HG03378 (cell line): ENCODE measurements around the gene ERICH2.

Experiments used
- ATAC-seq: cut with Tn5 transposase; IDR thresholded peaks from one replicate; pipeline ENCODE4 v1.9.1; 2021; ENCODE audit warnings: mild to moderate bottlenecking, moderate library complexity; ENCODE audit not compliant: unreplicated experiment

ERICH2 gene

DNA sequence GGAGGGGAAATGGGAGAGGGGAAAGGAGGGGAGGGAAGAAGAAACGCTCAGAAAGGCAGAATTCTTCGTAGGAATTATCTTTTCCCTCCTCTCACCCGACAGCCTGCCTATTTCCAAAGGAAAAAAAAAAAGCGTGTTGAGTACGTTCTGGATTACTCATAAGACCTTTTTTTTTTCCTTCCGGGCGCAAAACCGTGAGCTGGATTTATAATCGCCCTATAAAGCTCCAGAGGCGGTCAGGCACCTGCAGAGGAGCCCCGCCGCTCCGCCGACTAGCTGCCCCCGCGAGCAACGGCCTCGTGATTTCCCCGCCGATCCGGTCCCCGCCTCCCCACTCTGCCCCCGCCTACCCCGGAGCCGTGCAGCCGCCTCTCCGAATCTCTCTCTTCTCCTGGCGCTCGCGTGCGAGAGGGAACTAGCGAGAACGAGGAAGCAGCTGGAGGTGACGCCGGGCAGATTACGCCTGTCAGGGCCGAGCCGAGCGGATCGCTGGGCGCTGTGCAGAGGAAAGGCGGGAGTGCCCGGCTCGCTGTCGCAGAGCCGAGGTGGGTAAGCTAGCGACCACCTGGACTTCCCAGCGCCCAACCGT, 46.4 kb downstream of the ERICH2 start, which contains the start of gene GAD1:
TSS of gene GAD1 (plus strand) at position 384 of the 589 bp plus-strand sequence. CDS start 1,705 bp downstream, outside the sequence.
- no peak for ATAC-seq

DNA sequence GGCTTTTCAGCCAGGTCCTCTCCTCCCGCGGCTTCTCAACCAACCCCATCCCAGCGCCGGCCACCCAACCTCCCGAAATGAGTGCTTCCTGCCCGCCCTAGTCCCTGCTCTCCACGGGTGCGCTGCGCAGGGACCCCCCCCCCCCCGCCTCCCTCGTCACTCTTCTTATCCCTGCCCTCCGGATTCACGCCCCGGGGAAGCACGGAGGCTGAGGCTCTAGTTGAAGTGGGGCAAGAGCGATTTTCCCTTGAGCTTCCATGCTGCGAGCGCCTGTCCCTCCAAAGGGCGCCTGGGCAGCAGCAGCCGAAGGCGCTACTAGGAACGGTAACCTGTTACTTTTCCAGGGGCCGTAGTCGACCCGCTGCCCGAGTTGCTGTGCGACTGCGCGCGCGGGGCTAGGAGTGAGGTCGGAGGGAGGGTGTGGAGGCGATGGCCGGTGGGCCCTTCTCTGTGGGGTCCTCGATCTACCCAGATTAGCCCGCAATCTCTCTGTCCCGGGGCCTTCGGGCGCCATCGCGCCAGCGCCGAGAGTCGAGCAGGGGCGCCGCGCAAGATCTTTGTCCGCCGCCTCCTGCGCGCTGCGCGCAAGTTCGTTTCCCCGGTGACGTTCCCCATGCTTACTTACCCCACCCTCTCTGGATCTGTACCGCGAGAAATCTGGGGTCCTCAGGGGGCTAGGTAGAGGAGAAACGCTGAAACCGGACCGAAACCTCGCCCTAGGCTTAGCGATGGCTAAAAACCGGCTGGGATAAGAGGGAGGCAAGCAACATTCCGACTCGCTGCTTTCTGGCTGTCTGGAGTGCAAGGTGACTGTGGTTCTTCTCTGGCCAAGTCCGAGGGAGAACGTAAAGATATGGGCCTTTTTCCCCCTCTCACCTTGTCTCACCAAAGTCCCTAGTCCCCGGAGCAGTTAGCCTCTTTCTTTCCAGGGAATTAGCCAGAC, 47.2 kb downstream of the ERICH2 start:
- ATAC-seq = no peak

DNA sequence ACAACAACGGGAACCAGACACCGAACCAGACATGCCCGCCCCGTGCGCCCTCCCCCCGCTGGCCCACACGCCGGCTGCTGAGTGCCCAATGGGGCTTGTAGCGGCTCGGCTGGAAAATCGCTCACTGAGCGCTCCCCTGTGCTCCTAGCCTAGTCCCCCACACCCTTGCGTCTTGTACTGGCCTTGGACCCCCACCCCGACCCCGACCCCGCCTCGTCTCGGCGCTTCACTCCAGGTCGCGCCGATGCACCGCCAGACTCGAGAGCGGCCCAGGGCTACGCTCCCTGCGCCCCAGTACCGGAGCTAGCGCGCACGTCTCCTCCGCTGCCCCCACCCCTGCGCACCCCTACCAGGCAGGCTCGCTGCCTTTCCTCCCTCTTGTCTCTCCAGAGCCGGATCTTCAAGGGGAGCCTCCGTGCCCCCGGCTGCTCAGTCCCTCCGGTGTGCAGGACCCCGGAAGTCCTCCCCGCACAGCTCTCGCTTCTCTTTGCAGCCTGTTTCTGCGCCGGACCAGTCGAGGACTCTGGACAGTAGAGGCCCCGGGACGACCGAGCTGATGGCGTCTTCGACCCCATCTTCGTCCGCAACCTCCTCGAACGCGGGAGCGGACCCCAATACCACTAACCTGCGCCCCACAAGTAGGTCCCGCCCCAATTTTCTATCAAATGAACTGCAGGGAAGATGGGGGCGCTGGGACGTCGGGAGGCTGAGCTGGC, 48.0 kb downstream of the ERICH2 start:
- no peak for ATAC-seq

DNA sequence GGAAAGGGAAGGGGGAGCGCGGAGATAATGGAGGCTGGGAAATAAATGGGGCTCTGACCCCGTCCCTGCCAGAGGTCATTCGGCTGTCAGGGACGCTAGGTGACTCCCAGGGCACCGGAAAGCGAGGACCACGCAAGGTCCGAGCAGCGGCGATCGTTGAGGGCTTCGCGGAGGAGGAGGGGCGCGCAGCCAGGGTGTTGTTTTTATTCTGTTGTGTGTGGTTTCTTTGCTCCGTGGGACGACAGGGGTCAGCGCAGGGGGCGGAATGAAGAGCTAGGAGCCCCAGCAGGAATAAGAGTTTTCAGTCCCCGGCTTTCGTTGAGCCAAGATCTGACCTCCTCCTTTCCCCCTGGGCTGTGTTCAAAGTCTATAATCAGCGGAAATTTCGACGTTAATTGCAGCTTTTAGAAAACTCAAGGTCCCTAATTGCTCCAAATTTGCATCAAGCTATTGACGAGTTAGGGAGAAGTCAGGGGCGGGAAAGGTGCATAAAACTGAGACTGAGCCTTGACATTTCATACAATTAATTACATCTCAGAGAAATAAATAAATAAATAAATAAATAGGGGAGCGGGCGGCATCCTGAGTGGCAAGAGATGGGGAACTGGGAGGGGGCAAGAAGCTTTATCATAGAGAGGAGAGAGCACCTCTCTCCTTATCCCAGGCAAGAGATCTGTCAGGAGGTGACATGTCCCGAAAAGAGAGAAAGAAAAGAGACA, 48.7 kb downstream of the ERICH2 start:
- ATAC-seq = no peak

DNA sequence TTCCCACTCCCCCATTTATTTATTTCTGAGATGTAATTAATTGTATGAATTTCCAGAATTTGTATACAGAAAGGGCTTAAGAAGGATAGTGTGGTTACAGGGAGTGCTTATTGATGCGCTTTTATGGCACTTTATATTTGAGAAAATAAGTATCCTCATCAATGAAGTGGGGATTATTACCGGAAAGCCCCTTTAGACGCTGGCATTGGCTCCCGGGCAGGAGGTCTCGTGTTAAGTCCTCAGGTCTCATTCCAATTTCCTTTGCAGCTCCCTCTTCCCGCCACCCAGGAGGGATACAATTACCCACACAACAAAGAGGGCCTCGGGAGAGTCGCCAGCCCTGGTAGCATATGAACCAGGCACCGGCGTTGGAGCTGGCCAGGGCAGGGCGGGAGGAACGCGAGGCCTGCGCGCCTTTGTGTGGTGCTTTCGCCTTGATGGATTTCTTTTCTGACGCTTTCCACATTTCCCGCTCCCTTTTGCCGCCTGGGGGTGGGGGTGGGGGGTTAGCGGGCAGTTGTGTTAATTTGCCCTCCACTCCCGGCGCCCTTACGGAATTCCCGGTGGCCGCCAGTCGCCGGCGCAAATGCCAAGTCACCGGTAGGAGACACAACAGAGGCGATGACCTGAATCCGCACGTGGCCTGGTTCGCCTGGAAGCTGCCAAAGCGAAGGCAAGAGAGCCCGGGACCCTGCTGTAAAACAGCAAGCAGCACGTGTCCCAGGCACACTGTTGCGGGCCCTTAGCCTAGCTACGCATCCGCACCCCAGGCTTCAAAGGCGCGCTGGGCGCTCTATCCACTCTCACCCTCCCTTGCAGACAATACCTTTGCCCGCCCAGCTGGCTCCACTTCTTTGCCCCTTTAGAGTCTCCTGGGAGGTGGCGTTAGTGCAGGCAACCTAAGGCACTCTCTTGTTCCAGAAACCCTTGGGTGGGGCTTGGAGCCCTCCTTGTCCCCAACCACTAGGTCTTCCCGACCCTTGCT, 49.8 kb downstream of the ERICH2 start:
- ATAC-seq = no peak

DNA sequence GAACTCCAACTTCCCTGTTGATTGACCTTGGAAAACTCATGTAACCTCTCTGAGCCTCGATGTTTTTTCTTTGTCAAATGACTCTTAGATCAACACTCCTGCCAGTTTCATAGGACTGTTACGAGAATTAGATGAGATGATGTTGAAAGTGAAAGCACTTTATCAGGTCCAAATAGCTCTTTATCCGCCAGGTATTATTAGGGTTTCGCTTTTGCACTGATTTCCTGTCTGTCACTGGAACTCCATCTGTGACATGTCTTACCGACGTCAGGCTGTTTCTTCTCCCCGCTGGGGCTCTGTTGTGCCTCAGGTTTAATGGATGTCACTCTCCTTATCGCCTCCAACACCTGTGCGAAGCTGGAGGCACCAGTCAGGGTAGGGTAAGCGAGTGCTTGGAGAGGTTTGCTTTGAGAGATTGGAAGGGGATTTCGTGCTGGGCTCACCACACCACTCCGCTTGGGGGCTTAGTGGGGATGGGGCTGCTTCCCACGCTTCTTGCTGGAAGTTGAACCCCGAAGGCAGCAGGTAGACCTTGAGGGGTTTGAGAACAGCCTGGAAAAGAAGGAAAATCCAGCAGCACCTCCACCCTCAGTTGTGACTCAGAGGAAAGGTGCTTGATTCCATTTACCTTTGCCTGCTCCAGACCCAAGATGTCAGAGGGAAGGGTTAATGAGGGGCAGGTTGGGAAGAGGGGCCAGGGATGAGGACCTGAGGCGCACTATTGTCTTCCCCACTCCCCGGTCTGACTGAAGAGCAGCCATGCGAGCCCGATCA, 50.8 kb downstream of the ERICH2 start:
- ATAC-seq = peak; percentile 54

DNA sequence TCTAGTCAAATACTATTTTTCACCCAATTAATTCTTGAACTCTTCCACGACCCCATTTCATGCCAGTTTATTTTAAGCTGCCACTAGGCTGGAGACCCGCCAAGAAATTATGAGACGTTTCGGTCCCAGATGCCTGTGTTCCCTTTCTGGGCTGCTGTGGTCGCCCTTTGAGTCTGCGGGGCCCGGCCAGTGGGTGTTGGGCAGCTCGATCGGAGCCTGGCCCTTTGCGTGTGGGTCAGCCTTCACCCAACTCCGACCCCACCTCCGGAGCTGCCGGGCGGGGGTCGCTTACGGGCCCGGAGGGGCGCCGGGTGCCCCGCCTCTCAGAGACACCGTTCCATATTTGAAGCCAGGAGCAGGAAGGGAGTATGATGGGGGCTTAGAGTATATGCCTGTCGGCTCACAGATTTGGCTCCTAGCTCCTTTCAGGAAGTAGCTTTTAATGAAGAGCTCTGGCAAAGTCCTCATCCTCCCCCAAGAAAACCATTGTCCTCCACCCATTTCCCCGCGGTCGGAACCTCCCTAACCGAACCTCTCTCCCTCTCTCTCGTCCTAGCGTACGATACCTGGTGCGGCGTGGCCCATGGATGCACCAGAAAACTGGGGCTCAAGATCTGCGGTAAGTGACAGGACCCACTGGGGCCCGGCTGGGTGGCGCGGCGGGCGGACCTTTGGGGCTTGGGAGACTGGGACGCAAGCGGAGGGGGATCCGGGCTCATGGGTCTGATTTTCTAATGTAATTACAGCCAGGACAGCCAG, 51.5 kb downstream of the ERICH2 start:
- no peak for ATAC-seq

DNA sequence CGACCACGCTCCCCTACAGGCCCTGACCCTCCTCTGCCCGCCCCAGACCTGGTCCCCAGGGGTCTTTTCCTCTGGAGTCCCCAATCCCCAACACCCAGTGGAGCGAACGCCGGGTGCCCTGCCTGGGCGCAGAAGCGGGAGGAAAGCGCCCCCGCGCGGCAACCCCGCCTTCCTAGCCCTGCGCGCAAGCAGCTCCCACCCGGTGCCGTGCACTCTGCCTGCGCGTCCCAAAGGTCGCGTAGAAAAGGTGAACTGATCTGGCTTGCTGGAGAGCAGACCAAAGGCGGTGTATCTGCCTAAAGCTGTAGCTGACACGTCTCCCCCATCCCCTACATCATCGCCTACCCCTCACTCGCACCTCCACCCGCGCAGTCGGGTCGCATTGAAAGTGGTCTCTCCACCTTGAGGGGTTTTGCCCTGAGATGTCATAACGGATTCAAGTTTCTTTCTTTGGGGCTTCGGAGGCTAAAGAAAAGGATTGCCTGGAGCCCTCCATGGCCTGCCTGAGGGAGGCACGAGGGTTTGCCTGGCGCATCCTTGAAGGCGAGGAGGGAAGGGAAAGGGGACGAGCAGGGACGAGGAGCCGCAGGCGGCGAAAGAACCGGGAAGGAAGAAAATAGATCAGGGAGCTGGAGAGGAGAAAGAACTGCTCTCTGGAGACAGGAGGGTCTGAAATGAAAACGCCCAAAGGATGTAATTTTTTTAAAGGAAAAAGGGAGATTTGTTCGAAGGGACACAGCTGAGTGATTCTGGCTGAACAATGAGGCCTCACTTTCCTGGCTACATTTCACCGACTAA, 52.3 kb downstream of the ERICH2 start:
- no peak for ATAC-seq

DNA sequence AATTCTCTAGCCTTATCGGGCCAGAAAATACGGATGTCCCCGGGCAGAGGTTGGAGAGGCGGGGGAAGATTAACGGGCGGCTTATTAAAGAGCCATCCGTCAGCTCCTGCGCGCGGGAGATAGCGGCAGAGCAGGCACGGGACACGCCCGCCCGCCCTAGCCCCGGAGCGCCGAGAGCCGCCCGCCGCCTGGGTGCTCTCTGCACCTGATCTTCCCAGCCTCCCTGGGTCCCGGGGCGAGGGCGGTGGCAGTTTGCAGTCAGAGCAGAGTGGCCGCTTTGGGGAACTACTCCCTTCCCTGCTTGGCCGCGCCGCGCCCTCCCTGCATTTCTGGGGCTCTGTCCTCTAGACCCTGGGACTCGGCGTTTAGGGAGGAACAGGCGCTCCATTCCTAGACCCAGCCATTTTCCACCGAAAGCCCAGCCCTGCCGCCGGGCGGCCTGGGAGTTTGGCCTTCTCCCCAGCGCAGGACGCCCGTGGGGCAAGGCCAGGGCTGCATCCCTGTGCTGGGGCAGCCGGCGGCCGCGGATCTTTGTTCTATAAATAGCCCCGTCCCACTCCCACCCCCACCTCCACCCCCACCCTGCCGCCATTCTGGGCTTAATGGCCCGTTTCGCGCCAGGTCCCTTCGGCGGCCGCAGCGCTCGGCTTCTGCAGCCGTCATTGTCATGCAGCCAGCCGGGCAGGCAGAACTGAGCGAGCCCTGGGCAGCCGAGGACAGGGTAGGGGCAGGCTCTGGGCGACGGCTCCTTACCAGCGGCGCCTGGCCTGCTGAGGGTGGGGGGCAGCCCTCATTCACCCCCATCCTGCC, 53.1 kb downstream of the ERICH2 start:
- no peak for ATAC-seq

DNA sequence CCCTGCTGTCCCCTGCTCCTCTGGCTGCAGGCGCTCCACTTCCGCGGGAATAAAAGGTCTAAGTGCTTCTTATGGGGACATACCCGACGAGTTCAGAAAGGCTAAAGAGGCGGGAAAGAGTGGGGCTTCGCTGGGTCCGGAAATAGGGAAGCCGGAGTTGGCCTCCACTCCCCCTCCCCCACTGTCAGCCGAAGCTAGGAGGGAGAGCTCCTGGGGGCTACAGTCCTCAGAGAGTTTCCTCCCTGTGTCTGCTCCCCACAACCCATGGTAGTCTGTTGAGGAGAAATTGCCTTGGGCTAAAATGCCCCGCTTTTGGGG, 53.7 kb downstream of the ERICH2 start:
- ATAC-seq = no peak

DNA sequence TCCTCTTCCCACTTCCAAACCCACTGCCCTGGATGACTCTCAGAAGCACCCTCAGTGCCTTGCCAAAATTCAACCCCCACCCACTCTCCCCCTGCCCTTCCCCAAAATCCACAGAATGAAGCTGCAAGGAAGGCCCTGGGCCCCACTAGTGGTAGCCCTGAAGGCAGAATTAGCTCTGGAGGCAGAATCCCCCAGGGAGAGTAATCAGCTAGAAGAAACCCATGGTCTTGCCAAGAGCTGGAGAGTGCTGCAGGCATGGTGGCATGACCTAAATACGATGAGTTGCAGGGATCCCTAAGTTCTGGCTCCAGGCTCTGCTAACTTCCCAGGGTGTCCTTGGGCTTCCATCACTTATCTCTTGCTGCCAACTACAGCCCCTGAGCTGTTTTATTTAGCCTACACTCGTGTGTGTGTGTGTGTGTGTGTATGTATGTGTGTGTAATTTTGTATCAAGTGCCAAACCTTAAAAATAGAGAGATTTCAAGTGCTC, 54.4 kb downstream of the ERICH2 start:
- ATAC-seq = no peak

DNA sequence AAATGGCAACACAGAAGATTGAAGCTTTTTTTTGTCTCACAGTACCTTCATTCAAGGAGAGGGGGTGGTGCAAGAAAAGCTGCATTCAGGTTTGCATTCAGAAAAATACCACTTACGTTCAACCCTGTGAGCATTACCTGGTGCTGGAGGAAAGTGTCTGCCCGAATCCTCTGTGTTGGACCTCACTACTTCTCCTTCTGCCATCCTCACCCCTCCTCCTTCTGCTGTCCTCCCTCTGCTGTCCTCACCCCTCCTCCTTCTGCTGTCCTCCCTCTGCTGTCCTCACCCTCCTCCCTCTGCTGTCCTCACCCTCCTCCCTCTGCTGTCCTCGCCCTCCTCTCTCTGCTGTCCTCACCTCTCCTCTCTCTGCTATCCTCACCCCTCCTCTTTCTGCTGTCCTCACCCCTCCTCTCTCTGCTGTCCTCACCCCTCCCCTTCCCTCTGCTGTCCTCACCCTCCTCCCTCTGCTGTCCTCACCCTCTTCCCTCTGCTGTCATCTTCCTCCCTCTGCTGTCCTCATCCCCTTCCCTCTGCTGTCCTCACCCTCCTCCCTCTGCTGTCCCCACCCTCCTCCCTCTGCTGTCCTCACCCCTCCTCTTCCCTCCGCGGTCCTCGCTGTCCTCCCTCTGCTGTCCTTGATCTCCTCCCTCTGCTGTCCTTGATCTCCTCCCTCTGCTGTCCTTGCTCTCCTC, 57.8 kb downstream of the ERICH2 start:
- no peak for ATAC-seq

DNA sequence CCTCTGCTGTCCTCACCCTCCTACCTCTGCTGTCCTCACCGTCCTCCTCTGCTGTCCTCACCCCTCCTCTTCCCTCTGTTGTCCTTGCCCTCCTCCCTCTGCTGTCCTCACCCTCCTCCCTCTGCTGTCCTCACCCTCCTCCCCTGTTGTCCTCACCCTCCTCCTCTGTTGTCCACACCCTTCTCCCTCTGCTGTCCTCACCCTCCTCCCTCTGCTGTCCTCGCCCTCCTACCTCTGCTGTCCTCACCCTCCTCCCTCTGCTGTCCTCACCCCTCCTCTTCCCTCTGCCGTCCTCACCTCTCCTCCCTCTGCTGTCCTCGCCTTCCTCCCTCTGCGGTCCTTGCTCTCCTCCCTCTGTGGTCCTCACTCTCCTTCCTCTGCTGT, 58.3 kb downstream of the ERICH2 start:
- no peak for ATAC-seq

DNA sequence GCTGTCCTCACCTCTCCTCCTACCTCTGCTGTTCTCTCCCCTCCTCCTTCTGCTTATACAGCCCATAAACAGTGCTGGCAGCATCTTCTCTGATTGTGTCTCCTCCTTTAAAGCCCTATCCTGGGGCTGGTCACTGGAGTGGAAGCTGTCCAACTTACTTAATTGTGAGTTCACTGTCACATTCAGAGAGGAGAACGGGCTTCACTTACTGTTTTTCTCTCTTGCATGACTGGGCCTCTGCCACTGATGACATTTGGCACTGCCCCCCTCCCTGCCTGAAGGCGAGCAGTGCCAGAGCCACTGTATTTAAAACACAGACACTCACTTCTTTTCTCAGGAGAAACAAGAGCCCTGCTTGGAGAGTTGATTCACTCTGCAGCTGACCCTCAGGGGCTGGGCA, 58.9 kb downstream of the ERICH2 start:
- ATAC-seq = no peak

DNA sequence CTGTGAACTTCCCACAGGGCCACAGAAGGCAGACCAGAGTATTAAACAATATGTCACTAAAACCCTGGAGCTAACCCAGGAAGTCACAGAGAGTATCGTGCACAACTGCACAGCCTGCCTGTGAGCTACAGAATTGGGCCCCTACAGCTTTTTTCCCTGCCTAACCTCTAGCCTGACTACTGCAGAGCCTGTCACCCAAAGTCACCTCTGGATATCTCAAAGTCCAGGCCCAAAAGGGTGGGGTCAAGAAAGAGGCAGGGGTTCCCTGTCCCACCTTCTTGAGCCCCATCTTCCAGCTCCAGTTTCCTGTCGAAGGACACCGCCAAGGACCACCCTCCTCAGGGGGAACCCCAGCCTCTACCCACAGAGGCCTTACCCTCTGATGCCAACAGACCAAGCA, 60.0 kb downstream of the ERICH2 start:
- ATAC-seq = no peak

DNA sequence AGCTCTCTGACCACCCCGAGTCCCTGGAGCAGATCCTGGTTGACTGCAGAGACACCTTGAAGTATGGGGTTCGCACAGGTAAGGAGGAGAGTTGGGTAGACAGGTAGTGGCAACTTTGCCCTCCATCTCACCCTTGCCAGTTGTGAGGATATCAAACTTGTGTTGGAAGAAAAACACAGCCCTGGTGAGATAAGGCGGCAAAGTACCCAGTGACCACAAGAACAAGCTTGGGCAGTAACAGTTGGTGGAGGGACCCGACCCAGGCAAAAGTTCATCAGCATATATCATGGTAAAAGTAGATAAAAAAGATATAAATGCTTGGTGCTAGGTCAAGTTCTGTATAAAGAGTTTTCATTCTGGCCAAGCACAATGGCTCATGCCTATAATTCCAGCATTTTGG, 60.9 kb downstream of the ERICH2 start:
- no peak for ATAC-seq
